Measurements from ENCODE around the gene DGKH. TPM values are rescaled to one million over a fixed set of nuclear protein-coding genes. Genes with fewer than 3 reads are reported as not detected.
A peak's percentile ranks its signal among the peaks of the same experiment; 100 is the strongest.
"Not testable (repeated sequence)": the region's sequence is repeated elsewhere in the genome, so short reads cannot be mapped to it uniquely, and the experiment has no call there.

The DGKH gene
- total RNA-seq, 1 experiment from 2014 or later, result 3.7 TPM

DNA sequence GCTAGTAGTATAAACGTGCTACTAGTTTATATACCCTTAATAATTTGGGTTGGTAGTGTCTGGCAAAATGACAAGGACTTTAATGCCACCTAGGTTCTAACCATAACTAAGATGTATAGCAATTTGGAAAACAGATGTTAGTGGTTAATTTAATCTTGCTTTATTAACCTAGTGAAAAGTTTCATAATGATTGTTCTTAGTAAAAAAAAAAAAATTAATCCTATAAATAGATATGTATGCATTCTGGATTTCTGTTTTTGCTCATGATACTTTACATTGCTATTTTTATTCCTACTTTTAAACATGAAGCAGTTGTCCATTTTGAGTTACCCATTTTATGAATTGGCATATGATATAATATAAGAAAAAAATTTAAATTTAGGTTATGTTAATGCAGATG lies 36.3 kb downstream of the DGKH start:
- Histone ChIP-seq H3K9me3 (peaks cover 15% of the 10 kb centered on the region), H3K4me3 (no peak overlapping the region), H3K36me3 (peaks cover 2% of the 10 kb centered on the region; the same call in 1 of the 2 replicates), H3K27me3 (no peaks in the 10 kb centered on the region)
- no peak for DNase-seq

DNA sequence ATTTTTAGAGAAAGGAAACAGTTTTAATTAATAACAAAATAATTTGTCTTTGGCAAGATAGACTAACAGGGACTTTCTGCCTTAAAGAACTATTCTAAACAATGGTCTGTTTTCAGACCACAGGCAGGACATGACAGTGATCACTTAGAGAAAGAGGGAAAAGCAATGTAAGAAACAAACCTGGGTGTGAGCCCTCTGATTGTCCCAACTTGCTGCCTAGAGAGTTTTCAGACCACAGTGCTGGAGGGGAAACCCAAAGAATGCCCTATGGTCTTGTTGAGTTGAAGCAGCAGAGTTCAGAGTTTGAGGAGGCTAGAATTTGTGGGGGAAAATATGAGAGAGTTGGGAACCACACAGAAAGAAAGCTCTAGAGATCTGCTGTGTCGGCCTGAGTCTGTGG lies 38.1 kb downstream of the DGKH start:
- peaks cover 13% of the 10 kb centered on the region for H3K9me3 ChIP-seq
- no peak overlapping the region for H3K4me3 ChIP-seq
- H3K27me3 ChIP-seq, result no peaks in the 10 kb centered on the region
- no peak for DNase-seq
- no peaks in the 10 kb centered on the region; the same call in 1 of the 2 replicates for H3K36me3 ChIP-seq

DNA sequence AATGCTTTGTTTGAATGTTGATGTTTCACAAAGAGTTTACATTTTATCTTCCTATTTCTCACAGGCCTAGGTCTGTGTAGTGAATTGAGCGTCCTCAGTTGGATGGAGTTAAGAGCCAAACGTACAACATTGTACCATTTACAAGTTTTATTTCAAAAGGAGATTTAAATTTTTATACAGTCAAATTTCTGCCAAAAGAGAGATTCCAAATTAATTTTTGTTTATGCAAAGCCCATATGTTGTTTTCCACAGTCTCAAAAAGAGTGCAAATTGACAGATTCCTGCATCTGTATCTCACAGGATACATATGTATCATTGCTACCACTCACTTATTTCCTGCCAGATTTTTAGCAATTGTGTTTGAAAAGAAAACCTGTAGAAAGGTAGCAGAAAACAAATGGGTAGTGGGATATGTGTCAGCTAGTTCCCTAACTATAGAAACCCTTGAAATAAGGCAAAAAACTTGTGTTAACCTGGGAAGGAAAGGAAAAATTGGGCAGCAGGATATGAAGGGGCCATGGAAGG lies 46.1 kb downstream of the DGKH start:
- no peaks in the 10 kb centered on the region; the same call in 1 of the 2 replicates for H3K36me3 ChIP-seq
- no peak for DNase-seq
- H3K27me3 ChIP-seq, result no peaks in the 10 kb centered on the region
- no peak overlapping the region for H3K4me3 ChIP-seq
- no peaks in the 10 kb centered on the region for H3K9me3 ChIP-seq

DNA sequence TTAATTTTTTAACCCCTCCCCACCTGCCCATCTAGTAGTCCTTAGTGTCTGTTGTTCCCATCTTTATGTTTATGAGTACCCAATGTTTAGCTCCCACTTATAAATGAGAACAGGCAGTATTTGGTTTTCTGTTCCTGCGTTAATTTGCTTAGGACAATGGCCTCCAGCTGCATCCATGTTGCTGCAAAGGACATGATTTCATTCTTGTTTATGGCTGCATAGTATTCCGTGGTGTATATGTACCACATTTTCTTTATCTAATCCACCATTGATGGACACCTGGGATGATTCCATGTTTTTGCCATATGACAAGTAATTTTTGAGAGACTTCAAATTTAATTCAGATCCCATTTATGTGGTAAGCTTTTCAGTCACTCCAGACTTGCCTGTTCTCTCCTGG lies 47.8 kb downstream of the DGKH start:
- not testable (repeated sequence) for H3K36me3 ChIP-seq, DNase-seq, H3K9me3 ChIP-seq, H3K27me3 ChIP-seq, H3K4me3 ChIP-seq

- DNase-seq, result no peak
- Histone ChIP-seq H3K36me3 (no peaks in the 10 kb centered on the region), H3K9me3 (no peaks in the 10 kb centered on the region; the same call in 1 of the 2 replicates), H3K4me3 (no peak overlapping the region), H3K27me3 (no peaks in the 10 kb centered on the region)
These were observed 51.7 kb downstream of the DGKH start for GRCh38 chr13:42099962-42100675.

- Histone ChIP-seq H3K4me3 (no peak overlapping the region), H3K36me3 (no peaks in the 10 kb centered on the region), H3K27me3 (no peaks in the 10 kb centered on the region), H3K9me3 (no peaks in the 10 kb centered on the region; the same call in 1 of the 2 replicates)
- DNase-seq, result no peak
These were observed 52.5 kb downstream of the DGKH start for GRCh38 chr13:42100960-42101359.

DNA sequence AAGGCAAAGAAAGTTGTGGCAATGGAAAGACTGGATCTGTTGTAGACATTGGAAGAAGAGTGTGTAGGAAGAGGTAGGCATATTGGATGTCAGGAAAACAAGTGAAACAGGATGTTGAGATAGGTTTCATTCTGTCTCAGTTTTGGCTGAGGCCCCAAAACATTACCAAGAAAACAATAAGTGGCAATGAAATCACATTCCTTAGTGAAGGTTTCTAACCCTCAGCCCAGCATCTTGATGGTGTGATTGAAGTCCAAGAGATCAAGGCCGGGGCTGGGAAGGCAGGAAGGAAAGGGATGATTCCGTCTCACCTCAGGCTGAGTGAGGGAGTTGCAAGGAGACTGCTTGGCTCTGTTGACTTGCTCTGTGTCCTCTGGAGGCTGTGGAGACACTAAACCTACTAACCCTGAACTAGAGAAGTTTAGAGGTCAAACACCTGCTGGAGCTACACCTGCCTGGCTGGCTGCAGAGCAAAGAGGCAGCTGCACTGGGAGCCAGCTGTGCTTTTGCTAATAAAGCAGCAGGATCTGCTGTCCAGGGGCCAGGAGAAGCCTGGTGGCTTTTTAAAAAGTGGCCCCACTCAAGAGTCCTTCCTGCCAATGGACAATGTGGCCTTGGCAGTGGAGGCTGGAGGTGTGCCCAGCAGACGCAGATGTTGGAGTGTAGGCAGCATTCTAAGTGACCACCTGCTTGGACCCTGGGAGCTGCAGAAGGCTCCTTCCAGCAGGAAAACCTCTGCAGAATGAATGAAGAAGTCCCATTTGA lies 53.6 kb downstream of the DGKH start:
- Histone ChIP-seq H3K4me3 (no peak overlapping the region), H3K27me3 (no peaks in the 10 kb centered on the region), H3K36me3 (no peaks in the 10 kb centered on the region), H3K9me3 (no peaks in the 10 kb centered on the region; the same call in 1 of the 2 replicates)
- DNase-seq, result peak; percentile 34

DNA sequence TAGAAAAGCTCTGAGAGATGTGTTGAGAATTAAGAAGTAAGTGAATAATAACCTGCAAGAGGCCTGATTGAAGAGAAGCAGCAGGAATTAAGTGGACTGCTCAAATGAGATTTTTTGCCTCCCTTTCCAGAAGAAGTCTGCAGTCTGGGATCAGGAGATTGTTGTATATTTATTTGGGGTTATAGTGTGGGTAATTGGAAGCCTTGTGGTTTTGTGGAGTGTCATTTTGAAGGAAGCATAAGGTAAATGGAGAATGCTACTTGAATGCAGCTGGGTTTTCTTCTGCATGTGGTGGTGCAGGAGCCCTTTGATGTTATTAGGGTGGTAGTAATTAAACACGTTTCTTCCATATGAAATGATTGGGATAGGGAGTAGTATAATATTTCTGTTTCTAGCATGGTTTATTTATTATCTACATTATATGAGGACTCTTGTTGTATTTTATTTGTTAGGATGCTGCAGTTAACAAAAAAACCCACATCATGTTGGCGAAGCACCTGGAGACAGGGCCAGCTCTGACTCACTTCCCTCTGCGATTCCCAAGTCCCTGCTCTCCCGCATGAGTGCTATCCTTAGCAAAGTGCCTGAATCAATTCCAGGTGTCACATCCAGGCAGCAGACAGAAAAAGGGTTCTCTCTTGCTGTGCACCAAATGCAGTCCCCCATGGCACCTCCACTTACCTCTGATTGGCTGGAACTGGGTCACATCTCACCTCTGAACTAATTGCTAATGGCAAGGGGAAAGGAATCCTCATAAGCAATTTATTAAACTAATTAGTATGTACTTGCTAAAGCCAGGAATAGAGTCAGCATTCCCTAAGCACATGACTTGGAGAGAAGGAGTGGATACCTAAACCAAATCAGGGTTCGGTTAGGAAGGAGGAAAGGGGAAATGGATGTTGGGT lies 54.8 kb downstream of the DGKH start:
- Histone ChIP-seq H3K4me3 (no peak overlapping the region), H3K9me3 (no peaks in the 10 kb centered on the region; the same call in 1 of the 2 replicates), H3K27me3 (no peaks in the 10 kb centered on the region), H3K36me3 (no peaks in the 10 kb centered on the region)
- DNase-seq, result peak; percentile 63

DNA sequence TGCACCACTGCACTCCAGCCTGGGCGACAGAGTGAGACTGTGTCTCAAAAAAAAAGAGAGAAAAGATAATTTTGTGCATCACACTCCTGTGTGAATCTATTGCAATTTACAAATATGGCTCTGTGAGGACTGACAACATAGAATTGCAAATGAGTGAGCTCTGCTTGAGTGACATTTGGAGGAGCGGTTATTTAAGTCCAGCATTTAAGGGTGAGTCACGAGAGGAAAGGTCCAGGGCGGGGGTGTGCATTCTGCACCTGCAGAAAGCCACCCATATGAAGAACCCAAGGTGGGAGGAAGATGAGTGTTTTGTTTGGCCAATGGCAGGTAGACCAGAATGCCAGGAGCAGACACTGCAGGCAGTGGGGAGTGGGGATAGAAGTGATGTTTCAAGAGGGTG lies 58.5 kb downstream of the DGKH start:
- no peaks in the 10 kb centered on the region for H3K36me3 ChIP-seq
- no peaks in the 10 kb centered on the region for H3K27me3 ChIP-seq
- no peaks in the 10 kb centered on the region; the same call in 1 of the 2 replicates for H3K9me3 ChIP-seq
- DNase-seq, result no peak
- H3K4me3 ChIP-seq, result no peak overlapping the region

- no peak for DNase-seq
- Histone ChIP-seq H3K36me3 (no peaks in the 10 kb centered on the region), H3K27me3 (no peaks in the 10 kb centered on the region), H3K4me3 (no peak overlapping the region), H3K9me3 (no peaks in the 10 kb centered on the region; the same call in 1 of the 2 replicates)
These were observed 59.0 kb downstream of the DGKH start for GRCh38 chr13:42107421-42107820.

GRCh38 chr13:42108217-42108616 lies 59.8 kb downstream of the DGKH start:
- Histone ChIP-seq H3K9me3 (no peaks in the 10 kb centered on the region; the same call in 1 of the 2 replicates), H3K4me3 (no peak overlapping the region), H3K36me3 (no peaks in the 10 kb centered on the region), H3K27me3 (no peaks in the 10 kb centered on the region)
- no peak for DNase-seq

- H3K9me3 ChIP-seq, result no peaks in the 10 kb centered on the region
- no peak for DNase-seq
- H3K36me3 ChIP-seq, result no peaks in the 10 kb centered on the region
- H3K27me3 ChIP-seq, result no peaks in the 10 kb centered on the region
- no peak overlapping the region for H3K4me3 ChIP-seq
These were observed 61.5 kb downstream of the DGKH start for GRCh38 chr13:42109957-42110356.

- no peaks in the 10 kb centered on the region for H3K27me3 ChIP-seq
- H3K36me3 ChIP-seq, result no peaks in the 10 kb centered on the region
- no peaks in the 10 kb centered on the region for H3K9me3 ChIP-seq
- no peak for DNase-seq
- no peak overlapping the region for H3K4me3 ChIP-seq
These were observed 62.1 kb downstream of the DGKH start for GRCh38 chr13:42110410-42111155.

- H3K36me3 ChIP-seq, result no peaks in the 10 kb centered on the region; the same call in 1 of the 2 replicates
- no peaks in the 10 kb centered on the region for H3K9me3 ChIP-seq
- no peaks in the 10 kb centered on the region for H3K27me3 ChIP-seq
- H3K4me3 ChIP-seq, result no peak overlapping the region
- DNase-seq, result no peak
These were observed 64.4 kb downstream of the DGKH start for GRCh38 chr13:42112864-42113263.

DNA sequence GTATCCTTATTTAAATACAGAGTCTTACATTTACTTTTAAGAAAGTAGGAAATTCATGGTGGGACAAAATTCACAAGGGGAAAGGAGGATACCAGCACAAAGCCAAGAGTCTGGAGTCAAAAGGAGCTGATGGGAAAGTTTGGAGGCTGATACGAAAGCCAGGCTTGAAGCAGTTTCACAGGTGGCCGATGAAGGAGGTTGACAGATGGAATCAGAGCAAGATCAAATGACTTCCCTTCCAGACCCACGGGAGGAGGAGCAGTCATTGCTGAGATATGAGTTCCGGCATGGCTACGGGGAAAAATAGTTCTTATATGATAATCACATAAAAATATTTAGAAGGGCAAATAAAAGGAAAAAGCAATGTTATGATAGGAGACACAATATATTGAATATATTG lies 65.0 kb downstream of the DGKH start:
- DNase-seq, result no peak

GRCh38 chr13:42114278-42114677 lies 65.8 kb downstream of the DGKH start:
- Histone ChIP-seq H3K36me3 (no peaks in the 10 kb centered on the region; the same call in 1 of the 2 replicates), H3K27me3 (no peaks in the 10 kb centered on the region), H3K4me3 (no peak overlapping the region), H3K9me3 (no peaks in the 10 kb centered on the region)
- DNase-seq, result no peak

More for the DNA sequence above, 65.0 kb downstream of the DGKH start:
- no peaks in the 10 kb centered on the region for H3K9me3 ChIP-seq
- no peak overlapping the region for H3K4me3 ChIP-seq
- H3K36me3 ChIP-seq, result no peaks in the 10 kb centered on the region; the same call in 1 of the 2 replicates
- no peaks in the 10 kb centered on the region for H3K27me3 ChIP-seq
